ENCODE results near the gene GP2. TPM values are rescaled to one million over a fixed set of nuclear protein-coding genes. Genes with fewer than 3 reads are reported as not detected.

GP2 gene
- total RNA-seq, 1 donor from 2014 or later: not detected

DNA sequence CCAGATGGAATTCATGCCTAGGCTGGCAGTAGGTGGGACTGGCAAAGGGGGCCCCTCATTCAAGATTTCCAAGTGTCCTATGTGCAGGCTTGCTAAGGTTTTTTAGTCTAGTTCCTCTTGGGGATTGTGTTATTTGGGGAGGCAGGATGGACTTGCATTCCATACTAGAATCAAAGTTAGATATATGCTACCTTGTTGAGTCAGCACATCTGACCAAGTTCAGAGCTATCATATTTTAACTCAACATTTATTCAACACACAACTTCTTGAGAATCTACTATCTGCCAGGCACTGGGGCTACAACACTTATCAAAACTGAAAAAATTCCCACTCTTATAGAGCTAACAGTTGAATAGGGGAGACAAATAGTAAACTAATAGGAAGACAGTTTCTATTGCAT, 6.7 kb downstream of the GP2 start:
- Mint-ChIP-seq H3K27ac (no peak overlapping the region), H3K9me3 (no peaks in the 10 kb centered on the region), H3K4me3 (no peak overlapping the region), H3K27me3 (peaks cover 4% of the 10 kb centered on the region), H3K36me3 (ENCODE audit: low read depth) (no peaks in the 10 kb centered on the region), H3K4me1 (no peaks in the 10 kb centered on the region)
- ChIA-PET CTCF (no interaction called here), POLR2A (no interaction called here)
- no peak for DNase-seq
- TF ChIP-seq, protein P1, sequence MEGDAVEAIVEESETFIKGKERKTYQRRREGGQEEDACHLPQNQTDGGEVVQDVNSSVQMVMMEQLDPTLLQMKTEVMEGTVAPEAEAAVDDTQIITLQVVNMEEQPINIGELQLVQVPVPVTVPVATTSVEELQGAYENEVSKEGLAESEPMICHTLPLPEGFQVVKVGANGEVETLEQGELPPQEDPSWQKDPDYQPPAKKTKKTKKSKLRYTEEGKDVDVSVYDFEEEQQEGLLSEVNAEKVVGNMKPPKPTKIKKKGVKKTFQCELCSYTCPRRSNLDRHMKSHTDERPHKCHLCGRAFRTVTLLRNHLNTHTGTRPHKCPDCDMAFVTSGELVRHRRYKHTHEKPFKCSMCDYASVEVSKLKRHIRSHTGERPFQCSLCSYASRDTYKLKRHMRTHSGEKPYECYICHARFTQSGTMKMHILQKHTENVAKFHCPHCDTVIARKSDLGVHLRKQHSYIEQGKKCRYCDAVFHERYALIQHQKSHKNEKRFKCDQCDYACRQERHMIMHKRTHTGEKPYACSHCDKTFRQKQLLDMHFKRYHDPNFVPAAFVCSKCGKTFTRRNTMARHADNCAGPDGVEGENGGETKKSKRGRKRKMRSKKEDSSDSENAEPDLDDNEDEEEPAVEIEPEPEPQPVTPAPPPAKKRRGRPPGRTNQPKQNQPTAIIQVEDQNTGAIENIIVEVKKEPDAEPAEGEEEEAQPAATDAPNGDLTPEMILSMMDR (IDR thresholded peaks at IDR 0.05): no peak
- intact Hi-C loops (cut with micrococcal nuclease): no loop called here
- ATAC-seq (ENCODE audit: low read depth): no peak

DNA sequence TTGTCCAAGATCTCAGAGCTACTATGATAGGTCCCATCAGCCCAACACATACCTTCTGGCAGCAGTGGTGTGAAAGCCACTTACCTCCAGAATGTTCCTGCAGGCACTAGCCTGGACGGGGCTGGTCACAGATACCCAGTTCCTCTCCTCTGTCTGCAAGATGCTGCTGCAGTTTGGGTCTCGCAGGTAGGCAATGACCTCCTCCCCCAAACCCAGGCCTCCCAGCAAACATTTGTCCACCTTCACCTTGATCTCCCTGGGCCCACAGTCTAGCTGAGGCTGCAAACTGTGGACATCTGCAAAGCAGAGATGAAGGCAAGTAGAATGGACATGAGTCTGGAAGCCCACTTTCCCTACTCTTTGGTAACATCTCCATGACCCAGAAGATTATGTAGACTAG, 7.1 kb downstream of the GP2 start:
- no peaks in the 10 kb centered on the region for H3K4me1 Mint-ChIP-seq
- ATAC-seq (ENCODE audit: low read depth): no peak
- POLR2A ChIA-PET: no interaction called here

DNA sequence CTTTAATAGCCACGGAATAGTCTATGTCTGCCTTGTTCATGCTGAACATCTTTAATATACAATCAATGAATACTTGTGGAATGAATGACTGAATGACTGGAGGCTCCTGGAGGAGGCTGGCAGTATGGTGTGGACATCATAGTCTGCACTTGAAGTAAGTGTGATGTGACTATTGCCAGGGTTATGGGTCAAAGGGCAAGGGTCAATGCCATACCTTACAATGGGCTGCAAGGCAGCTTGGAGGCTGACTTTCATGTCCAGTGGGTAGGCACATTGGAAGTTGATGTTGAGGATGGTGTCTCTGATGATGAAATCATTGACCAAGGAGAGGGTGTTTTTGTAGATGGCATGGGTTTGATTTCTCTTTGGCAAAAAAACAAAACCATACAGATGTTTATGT, 7.9 kb downstream of the GP2 start:
- Mint-ChIP-seq H3K36me3 (ENCODE audit: low read depth) (no peaks in the 10 kb centered on the region), H3K9me3 (no peaks in the 10 kb centered on the region), H3K27me3 (peaks cover 2% of the 10 kb centered on the region), H3K27ac (no peak overlapping the region), H3K4me1 (no peaks in the 10 kb centered on the region), H3K4me3 (no peak overlapping the region)
- intact Hi-C loops (cut with micrococcal nuclease): no loop called here
- DNase-seq (no peak), ATAC-seq (ENCODE audit: low read depth) (no peak)
- TF ChIP-seq, protein P1 (IDR thresholded peaks at IDR 0.05): no peak
- ChIA-PET CTCF (no interaction called here), POLR2A (no interaction called here)

More for the DNA sequence above, 7.1 kb downstream of the GP2 start:
- Mint-ChIP-seq H3K9me3 (no peaks in the 10 kb centered on the region), H3K4me3 (no peak overlapping the region), H3K27ac (no peak overlapping the region), H3K36me3 (ENCODE audit: low read depth) (no peaks in the 10 kb centered on the region), H3K27me3 (peaks cover 4% of the 10 kb centered on the region)
- intact Hi-C loops (cut with micrococcal nuclease): no loop called here
- no peak for DNase-seq
- TF ChIP-seq, protein P1 (IDR thresholded peaks at IDR 0.05): no peak
- CTCF ChIA-PET: no interaction called here

DNA sequence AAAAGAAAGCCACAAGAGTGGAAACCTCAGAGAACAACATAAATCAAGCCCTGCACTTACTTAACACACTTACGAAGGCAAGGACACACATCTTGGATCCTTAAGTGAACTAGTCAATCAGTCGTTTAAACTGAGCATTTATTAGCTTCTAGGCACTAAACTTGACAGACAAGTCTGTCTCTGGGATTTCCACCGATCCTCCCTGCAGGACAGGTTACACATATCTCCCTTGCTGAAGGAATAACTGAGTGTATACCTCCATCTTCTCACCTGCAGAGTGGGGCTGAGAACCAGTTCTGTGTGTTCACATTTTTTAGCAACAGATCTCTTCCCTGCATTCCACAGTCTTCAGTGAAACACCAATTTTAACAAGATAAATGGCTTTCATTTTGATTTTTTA, 8.9 kb downstream of the GP2 start:
- peaks cover 2% of the 10 kb centered on the region for H3K27me3 Mint-ChIP-seq
- no peak overlapping the region for H3K27ac Mint-ChIP-seq
- DNase-seq (no peak), ATAC-seq (ENCODE audit: low read depth) (no peak)
- TF ChIP-seq, protein P1 (IDR thresholded peaks at IDR 0.05): no peak
- intact Hi-C loops (cut with micrococcal nuclease): no loop called here
- no peaks in the 10 kb centered on the region for H3K9me3 Mint-ChIP-seq
- ChIA-PET CTCF (no interaction called here), POLR2A (no interaction called here)
- H3K4me1 Mint-ChIP-seq: no peaks in the 10 kb centered on the region
- H3K4me3 Mint-ChIP-seq: no peak overlapping the region
- H3K36me3 Mint-ChIP-seq (ENCODE audit: low read depth): no peaks in the 10 kb centered on the region

DNA sequence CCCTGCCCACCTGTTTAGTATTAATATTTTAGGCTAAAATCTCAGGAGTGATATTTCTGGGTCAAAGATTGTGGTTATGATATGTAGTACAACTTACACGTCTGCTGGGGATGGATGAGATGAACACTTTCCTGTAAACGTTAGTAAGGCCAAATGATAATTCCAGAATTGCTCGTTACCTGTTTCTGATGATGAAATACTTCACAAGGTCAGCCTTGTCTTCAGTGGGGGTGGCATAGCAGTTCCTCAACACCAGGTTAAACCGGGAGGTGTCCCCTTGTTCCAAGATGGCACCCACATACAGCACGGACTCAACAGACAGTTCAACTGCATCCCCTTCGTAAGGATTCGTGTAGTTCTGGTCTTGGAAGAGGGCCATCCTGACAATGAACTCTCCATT, 9.3 kb downstream of the GP2 start:
- no peak for DNase-seq
- Mint-ChIP-seq H3K27me3 (peaks cover 2% of the 10 kb centered on the region), H3K4me3 (no peak overlapping the region), H3K36me3 (ENCODE audit: low read depth) (no peaks in the 10 kb centered on the region), H3K27ac (no peak overlapping the region), H3K4me1 (no peaks in the 10 kb centered on the region), H3K9me3 (no peaks in the 10 kb centered on the region)
- intact Hi-C loops (cut with micrococcal nuclease): no loop called here
- ChIA-PET CTCF (no interaction called here), POLR2A (no interaction called here)
- ATAC-seq (ENCODE audit: low read depth): no peak
- TF ChIP-seq, protein P1 (IDR thresholded peaks at IDR 0.05): no peak

Data from activated B cell treated with CpG ODN at 0.5 μM for 24 hours (primary cell).